HEK293 (cell line): Measurements from ENCODE around the gene NR2F2.
A peak's percentile ranks its signal among the peaks of the same experiment; 100 is the strongest.

ENCODE experiments used
- CTCF ChIA-PET: fragments of 350-600 bp; formaldehyde crosslinking; extraction: SDS; loops from one replicate; lab custom pipeline; 2021; ENCODE audit warnings: antibody characterized with exemption; lab: Yijun Ruan, JAX
- POLR2A ChIA-PET: fragments of 300-600 bp; formaldehyde crosslinking; extraction: SDS; loops from one replicate; lab custom pipeline; 2020; ENCODE audit warnings: antibody characterized with exemption, inconsistent platforms; lab: Yijun Ruan, JAX
- H3K27ac ChIP-seq: fragments of 200-500 bp; sonication (Bioruptor generic); 2 replicates; pipeline ENCODE4 v1.5.1; 2014; ENCODE audit warnings: low read depth, low read length, control low read depth, inconsistent platforms; ENCODE audit errors: extremely low read depth
- H3K36me3 ChIP-seq, 2 experiments: fragments of 200-500 bp in 1 of 2; sonication (Bioruptor generic) in 1 of 2; 1 replicate in 1 of 2; 2 replicates in 1 of 2; pipeline ENCODE4 v1.5.1; 2014 to 2017; ENCODE audit warnings: inconsistent platforms in 2 of 2, low read length in 2 of 2; ENCODE audit not compliant: control insufficient read depth in 2 of 2, insufficient read depth in 1 of 2
- H3K4me1 ChIP-seq: fragments of 200-500 bp; sonication (Bioruptor generic); 2 replicates; pipeline ENCODE4 v1.5.1; 2014; ENCODE audit warnings: mild to moderate bottlenecking, low read length, inconsistent platforms; ENCODE audit not compliant: control insufficient read depth, insufficient read depth
- H3K4me3 ChIP-seq: 2 replicates; pipeline ENCODE4 v1.5.1; 2011; ENCODE audit warnings: low read depth, mild to moderate bottlenecking, control low read depth, low read length, moderate library complexity
- H3K9me3 ChIP-seq: fragments of 200-500 bp; sonication (Bioruptor generic); 2 replicates; pipeline ENCODE4 v1.5.1; 2014; ENCODE audit warnings: low read depth, low read length, inconsistent platforms; ENCODE audit not compliant: control insufficient read depth, insufficient read depth
- HIC1 ChIP-seq: fragments of 450-650 bp; formaldehyde crosslinking; IDR thresholded peaks from 2 replicates; pipeline ENCODE4 v1.5.1; 2016; ENCODE audit warnings: missing biosample characterization, missing genetic modification characterization
- PATZ1 ChIP-seq: fragments of 450-650 bp; formaldehyde crosslinking; IDR thresholded peaks from 2 replicates; pipeline ENCODE4 v1.5.1; 2016; ENCODE audit warnings: missing biosample characterization, missing genetic modification characterization
- PRDM2 ChIP-seq: fragments of 450-650 bp; formaldehyde crosslinking; IDR thresholded peaks from 2 replicates; pipeline ENCODE4 v1.5.1; 2016; ENCODE audit warnings: missing biosample characterization, missing genetic modification characterization, borderline replicate concordance
- SP3 ChIP-seq: fragments of 450-650 bp; formaldehyde crosslinking; IDR thresholded peaks from 2 replicates; pipeline ENCODE4 v1.5.1; 2016; ENCODE audit warnings: missing biosample characterization, missing genetic modification characterization
- SP7 ChIP-seq: fragments of 450-650 bp; formaldehyde crosslinking; IDR thresholded peaks from 2 replicates; pipeline ENCODE4 v1.5.1; 2016; ENCODE audit warnings: missing biosample characterization, missing genetic modification characterization
- ZBTB20 ChIP-seq: fragments of 450-650 bp; formaldehyde crosslinking; IDR thresholded peaks from 2 replicates; pipeline ENCODE4 v1.5.1; 2016; ENCODE audit warnings: missing biosample characterization, missing genetic modification characterization
- ZBTB8A ChIP-seq: fragments of 450-650 bp; formaldehyde crosslinking; IDR thresholded peaks from 2 replicates; pipeline ENCODE4 v1.5.1; 2016; ENCODE audit warnings: missing biosample characterization, missing genetic modification characterization
- ZEB2 ChIP-seq: fragments of 450-650 bp; formaldehyde crosslinking; IDR thresholded peaks from 2 replicates; pipeline ENCODE4 v1.5.1; 2016; ENCODE audit warnings: missing biosample characterization, missing genetic modification characterization
- ZIC2 ChIP-seq: fragments of 450-650 bp; formaldehyde crosslinking; IDR thresholded peaks from 2 replicates; pipeline ENCODE4 v1.5.1; 2016; ENCODE audit warnings: missing biosample characterization, missing genetic modification characterization
- ZNF324 ChIP-seq: fragments of 450-650 bp; formaldehyde crosslinking; IDR thresholded peaks from 2 replicates; pipeline ENCODE4 v1.5.1; 2016; ENCODE audit warnings: missing biosample characterization, missing genetic modification characterization
- ZNF629 ChIP-seq: fragments of 450-650 bp; formaldehyde crosslinking; IDR thresholded peaks from 2 replicates; pipeline ENCODE4 v1.5.1; 2017; ENCODE audit warnings: missing biosample characterization, missing genetic modification characterization
- ZNF843 ChIP-seq: fragments of 450-650 bp; formaldehyde crosslinking; IDR thresholded peaks from 2 replicates; pipeline ENCODE4 v1.5.1; 2016; ENCODE audit warnings: missing biosample characterization, missing genetic modification characterization
- ZSCAN18 ChIP-seq: fragments of 450-650 bp; formaldehyde crosslinking; IDR thresholded peaks from 2 replicates; pipeline ENCODE4 v1.5.1; 2016; ENCODE audit warnings: missing biosample characterization, missing genetic modification characterization

The NR2F2 gene

GRCh38 chr15:96361309-96362010 is 31.0 kb downstream of the NR2F2 start:
- Histone ChIP-seq H3K4me3 (peak overlapping the region; percentile 51), H3K27ac (peak overlapping the region; percentile 96), H3K36me3 (no peaks in the 10 kb centered on the region), H3K4me1 (peaks cover 7% of the 10 kb centered on the region), H3K9me3 (no peaks in the 10 kb centered on the region)
- ChIA-PET POLR2A (interaction anchor here (0.6 to 2.3 kb wide), 9 partner anchors 9 to 85 kb away, joined by 3 to 10 read pairs (median 5); partner anchors contain the start of gene NR2F2), CTCF (interaction anchor here (0.5 to 1.8 kb wide), 6 partner anchors 20 to 1814 kb away, joined by 3 to 7 read pairs (median 4); no protein-coding TSS in a partner anchor)
- TF ChIP-seq PATZ1 (tag by site-specific recombination) (peak; percentile 16; the same call in 1 of the 2 replicates), ZBTB20 (tag by site-specific recombination) (0 out of 2 replicates have a peak, but pooled peaks have one; percentile 47), ZEB2 (tag by site-specific recombination) (0 out of 2 replicates have a peak, but pooled peaks have one; percentile 7), HIC1 (tag by site-specific recombination) (peak; percentile 64), ZNF843 (tag by site-specific recombination) (0 out of 2 replicates have a peak, but pooled peaks have one; percentile 6), PRDM2 (no peak), ZNF324 (tag by site-specific recombination) (peak; percentile 1; the same call in 1 of the 2 replicates), ZNF629 (peak; percentile 4; the same call in 1 of the 2 replicates), SP7 (peak; percentile 31; the same call in 1 of the 2 replicates), SP3 (tag by site-specific recombination) (no peak; the same call in 1 of the 2 replicates), ZBTB8A (tag by site-specific recombination) (0 out of 2 replicates have a peak, but pooled peaks have one; percentile 4), ZSCAN18 (no peak), ZIC2 (tag by site-specific recombination) (peak; percentile 37; the same call in 1 of the 2 replicates)
